UCSD-AML1 (cell line): Measurements from ENCODE around the gene VAV3.

Experiments
- DNase-seq: peaks from one replicate; lab custom pipeline; 2025; ENCODE audit not compliant: unreplicated experiment; lab: John Stamatoyannopoulos, UW

VAV3 gene

DNA sequence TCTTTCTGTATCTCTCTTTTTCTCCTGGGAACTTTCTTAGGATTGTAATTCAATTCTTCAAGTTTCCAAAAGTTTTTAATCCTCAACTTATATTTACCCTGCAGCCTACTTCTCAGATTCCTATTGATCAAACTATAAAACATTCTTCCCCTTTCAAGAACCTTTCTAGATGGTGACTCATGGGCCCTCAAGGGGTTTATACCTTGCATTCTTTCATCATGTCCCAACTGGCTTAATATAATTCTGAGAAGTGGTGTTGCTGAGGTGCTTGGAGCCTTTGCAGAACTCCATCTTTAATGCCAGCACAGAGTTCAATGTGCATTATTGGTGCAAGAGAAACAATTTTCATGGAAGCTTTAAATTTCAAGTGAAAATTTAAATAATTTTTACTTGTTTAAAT, 273.4 kb downstream of the VAV3 start:
- DNase-seq = no peak

DNA sequence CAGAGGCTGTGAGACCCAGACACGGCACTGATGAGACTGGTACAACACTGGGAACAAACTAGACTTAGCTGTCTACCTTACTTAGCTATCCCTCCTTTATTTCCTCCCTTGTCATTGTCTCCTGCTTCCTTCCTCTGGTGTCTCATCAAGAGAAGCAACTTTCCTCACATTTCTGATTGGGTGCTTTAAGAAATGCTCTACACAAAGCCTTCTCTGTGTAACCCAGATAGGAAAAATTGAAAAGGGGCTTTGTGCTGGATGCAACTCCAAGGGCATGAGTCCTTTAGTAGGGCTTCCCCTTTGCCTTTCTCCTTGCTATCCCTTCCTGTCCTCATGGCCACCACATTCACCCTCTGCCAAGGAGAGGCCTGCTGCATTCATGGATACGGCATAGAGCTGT, 274.5 kb downstream of the VAV3 start:
- no peak for DNase-seq

DNA sequence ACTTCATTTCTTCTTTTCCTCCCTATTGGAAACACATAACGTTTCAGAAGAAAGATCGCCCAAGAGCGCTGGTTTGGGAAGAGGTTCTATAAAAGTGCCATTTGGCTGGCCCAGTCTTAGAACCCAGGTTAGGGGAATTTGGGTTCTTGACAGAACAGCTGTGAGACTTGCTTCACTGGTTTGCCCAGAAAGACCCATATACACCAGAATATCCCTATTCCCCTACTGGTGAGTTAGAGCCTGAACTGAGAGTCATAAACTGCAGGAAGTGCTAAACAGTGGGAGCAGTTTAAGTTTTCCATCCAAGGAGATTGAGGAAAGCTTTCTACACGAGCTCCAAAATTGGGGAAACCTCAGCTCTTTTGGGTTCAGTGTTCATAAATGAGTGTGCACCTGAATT, 275.2 kb downstream of the VAV3 start:
- no peak for DNase-seq

DNA sequence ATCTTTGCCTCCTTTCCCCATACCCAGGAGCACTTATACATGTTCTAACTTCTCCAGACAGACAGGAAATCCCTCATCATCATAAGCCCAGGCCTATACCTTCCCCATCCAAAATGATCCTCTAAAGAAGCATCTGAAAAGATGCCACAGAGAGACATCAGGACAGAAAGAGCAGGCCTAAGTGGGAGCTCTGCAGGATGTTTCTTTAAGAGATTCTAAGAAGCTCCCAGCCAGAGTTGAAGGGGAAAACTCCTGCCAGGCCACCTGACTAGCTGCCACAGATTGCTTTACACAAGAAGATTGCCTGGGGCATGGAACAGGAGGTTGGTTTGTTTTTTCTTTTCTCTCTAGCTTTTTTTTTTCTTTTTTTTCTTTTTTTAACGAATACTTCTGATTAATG, 275.8 kb downstream of the VAV3 start:
- DNase-seq = no peak

DNA sequence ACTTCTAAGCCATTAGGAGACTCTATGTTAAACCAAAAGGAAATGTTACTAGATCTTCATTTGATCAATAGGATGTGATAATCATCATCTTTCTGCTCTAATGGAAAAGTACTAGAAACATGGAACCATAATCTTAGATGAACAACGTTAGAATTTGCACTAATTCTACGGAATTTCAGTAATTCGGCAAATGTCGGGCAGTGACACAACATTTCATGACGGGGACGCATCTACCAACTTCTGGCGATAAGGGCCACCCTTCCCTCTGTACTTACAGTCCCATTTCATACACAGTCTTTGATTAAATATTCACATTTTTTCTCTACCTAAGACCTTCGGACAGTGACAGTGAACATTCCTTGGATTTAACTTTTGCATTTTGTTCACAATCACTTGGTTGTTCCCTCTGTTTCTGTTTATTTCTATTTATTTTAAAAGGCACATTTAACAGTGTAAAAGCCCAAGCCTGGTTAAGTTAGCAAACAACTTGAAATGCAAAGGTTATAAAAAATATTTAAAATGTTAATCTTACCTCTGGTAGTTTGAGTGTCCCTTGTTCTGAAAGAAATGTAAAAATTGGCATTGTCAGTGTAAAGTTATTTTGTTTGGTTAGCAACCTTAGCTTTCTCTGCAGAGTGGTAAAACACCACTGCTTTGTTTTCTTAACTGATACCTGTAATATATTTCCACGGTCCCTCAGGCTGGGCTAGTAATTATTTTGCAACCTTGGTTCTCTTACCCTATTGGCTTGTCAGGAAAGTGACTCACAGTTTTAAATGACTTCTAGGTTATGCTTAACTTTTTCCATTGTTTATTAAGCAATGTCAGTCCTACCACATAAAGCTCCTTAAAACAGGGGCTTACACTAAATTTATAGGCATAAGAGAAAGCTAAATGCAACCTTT, 276.9 kb downstream of the VAV3 start:
- DNase-seq = no peak

DNA sequence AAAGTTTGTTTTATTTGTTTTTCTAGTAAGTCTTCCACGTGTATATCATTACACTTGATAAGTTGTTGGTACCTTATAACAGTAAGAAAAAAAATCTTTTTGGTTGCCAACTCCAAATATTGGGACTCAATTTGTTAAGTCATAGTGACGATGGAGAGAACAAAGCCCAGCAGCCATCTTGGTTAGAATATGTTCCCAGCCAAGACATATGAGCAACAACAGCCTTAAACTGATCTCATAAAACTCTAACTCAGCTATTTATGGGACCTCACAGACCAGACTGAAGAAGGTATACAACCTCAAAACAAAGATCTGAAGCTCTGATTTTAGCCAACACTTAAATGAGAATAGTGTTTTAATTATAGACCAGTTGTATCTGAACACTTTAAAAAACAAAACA, 281.3 kb downstream of the VAV3 start:
- no peak for DNase-seq

DNA sequence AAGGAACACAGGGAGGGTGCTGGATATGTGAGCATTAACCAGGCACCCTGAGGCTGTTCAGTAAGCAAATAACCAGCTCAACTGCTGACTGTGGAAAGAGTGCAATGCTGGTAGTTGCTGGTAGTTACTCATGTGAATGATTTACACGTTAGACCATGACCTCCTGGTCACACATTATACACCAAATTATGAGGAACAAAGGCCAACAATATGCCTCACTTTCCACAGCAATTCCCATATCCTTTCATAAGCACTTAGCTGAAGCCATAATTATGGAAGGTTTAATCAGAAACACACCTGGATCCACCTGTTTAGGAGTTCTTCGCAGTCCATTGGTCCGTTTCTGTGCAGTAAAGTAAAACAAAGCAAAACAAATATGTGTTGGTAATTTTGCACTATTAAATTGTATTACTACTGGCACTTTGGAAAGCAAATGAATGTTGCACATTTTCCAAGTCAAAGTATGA, 281.8 kb downstream of the VAV3 start:
- DNase-seq = no peak

DNA sequence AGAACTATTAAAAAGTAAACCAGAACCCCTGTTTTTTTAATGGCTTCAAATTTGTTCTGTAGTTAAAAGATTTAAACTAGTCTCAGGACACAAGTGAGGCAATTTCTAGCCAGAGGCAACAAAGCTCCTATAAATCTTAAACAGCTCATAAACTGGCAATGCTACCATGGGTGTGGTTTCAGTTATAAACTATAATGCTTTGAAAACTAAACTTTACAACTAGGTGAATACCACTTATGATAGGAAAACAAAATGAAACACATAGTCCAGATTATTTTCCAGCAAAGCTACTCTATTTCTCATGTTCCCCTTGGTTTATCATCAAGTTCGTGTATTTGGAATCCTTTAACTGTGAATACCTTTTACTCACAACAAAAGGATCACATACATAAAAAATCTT, 282.5 kb downstream of the VAV3 start:
- DNase-seq = no peak

DNA sequence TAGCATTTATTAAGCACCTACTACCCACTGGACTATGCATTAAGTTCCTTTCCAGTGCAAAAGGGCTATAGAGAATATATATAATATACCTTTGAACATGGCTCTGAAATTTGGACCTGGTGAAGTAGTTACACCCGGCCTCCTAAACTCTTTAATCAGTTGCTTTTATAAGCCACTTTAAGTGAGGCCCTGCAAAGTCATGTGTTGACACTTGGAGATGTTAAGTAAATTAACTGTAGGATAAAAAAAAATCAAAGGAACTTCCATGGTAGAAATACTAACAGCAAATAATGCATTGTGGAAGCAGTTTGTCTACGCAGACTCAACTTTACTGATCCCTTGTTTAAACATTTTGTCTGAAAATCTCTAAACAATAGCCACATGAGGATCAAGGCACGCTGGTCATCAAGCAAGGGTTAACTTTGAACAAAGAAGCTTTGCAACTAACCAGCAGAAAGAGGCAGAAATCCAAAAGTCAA, 283.9 kb downstream of the VAV3 start:
- no peak for DNase-seq

DNA sequence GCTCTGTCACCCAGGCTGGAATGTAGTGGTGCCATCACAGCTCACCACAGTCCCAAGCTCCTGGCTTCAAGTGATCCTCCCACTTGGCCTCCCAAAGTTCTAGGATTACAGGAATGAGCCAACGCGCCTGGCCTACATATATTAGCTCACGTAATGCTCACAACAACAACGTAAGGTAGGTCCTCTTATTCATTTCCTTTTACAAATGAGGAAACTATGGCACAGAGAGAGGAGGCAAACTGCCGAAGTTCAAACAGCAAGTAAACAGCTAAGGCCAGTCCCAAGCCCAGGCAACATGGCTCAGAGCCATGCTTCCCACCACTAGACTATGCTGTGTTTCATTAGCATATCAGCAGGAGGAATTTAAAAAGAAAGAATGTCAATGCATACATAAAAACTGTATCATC, 284.4 kb downstream of the VAV3 start:
- no peak for DNase-seq

DNA sequence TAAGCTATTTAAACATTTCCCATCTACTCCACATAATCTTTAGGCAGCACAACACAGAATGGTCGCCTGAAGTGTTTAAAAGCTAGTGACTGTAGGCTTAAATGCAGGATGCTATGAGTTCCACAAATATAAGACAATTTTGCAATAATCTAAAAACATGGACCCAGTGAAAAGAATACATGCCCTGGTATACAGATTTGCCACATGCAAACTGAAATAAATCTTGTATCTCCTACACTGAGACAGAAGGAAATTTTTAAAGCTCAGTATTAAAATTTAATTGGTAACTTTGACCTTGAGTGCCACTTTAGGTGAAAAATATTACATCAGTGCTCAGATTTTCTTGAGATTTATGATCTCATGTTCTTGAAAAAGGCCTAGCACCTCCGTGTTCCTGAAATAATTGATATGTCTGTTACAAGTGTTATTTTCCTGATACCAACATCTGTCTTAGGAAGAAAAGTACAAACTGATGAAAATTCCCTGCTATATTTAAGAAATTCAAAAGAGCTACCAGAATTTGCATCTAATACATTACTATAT, 285.5 kb downstream of the VAV3 start:
- no peak for DNase-seq

DNA sequence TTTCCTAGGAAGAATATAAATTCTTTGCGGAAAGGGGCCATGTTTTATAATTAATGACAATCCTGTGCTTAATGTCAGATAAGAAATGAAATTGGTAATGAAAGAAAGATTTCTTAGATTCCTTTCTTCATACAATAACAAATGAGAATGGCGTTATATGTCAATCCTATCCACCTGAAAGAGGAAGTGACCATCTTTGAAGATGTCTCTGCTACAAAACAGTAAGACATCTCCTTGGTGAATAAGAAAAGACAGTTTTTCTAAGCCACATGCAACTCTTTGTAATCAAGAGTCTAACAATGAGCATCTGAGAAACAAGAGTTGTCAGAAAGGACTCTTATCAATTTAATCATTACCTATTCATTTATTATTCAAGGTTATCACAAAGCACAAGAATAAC, 286.0 kb downstream of the VAV3 start:
- DNase-seq = no peak

DNA sequence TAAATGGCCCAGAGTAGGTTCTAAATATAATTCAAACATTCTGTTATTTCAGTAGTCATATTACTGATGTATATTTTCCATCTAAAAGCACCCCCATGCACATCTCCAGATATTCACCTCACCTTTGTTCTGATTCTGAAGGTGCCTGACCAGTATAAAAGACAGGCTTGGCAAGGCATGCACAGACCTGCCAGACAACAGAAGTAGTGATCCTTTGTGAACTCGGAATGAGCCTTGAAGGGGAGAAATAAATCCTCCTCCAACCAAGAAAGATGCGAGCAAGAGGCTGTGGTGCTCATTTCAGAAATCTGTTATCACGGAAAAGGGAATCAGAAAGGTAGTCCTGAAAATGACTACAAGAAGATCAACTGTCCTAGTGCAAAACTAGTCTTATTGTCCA, 287.3 kb downstream of the VAV3 start:
- DNase-seq = no peak

DNA sequence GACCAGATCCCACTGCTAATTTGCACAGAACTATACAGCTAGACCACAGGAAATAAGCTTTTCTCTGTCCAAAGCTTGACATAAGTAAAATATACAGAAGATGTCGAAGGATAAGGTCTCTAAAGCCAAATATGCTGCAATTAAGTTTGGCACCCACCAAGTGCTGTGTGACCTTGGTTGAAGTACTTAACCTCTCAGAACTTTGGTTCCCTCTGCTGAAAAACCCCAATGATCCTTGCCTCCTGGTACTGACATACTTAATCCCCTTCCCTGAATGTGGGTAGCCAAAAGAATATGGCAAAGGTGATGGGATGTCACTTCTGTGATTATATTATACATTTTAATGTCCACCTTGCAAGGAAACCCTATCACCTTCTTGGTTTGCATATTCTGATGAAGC, 290.5 kb downstream of the VAV3 start:
- no peak for DNase-seq

DNA sequence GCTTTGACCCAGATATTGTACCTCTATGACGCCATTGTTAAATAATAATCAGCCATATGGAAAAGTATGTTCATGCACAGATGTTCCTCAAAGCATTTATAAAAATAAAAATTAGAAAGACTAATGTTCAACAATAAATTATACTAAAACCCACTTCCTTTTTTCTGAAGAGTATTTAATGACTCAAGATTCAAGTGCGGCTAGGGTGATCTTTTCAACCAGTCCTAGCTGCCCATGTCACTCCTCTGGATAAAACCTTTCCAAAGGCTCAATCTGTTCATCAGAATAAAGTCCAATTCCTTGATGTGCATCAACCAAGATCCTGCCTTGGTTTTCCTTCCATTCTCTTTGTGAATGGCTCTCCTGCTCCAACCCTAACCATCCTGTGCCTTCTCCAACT, 292.0 kb downstream of the VAV3 start:
- no peak for DNase-seq

DNA sequence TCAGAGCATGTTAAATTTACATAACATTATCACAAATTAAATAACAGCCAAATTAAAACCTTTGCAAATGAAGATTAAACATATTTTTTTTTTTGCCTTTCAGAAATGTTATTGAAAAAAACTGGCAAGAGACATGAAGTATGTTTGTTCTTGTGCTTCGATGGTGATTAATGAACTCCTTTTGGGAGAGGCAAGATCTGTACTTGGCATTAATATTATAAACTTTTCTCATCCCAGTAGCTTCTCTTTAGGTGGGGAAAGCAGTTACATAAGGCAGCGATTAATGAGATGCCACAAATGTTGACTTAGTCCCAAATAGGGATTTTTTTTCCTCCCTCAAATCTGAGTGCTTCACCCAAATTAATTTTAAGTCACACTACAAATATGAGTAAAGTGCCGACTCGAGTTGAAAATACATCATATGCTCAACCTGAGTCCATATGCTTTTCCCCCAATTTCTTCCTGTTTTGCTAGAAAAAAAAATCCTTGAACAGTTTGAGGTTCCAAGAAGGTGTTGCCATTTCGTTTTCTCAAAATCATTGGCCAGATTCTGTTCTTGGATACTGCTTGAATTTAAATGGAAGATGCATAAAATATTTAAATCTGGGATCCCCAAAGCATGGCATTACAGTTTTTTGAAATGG, 294.5 kb downstream of the VAV3 start:
- no peak for DNase-seq

DNA sequence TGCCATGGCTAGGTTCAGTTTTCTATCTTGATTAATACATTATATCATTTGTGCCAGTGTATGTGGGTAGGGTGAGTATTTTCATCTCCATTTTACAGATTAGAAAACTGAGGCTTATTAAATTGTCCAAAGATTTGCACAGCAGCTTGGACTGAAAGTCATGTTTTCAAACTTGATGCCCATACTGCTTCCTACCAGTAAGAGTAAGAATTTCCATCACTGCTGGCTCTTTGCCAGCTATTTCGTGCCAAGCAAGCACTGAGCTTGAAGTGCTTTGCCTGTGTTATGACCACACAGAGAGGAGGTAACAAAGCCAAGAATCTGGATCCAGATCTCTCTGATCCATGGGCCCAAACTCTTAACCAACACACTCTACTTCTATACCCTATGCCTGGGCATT, 295.0 kb downstream of the VAV3 start:
- no peak for DNase-seq

DNA sequence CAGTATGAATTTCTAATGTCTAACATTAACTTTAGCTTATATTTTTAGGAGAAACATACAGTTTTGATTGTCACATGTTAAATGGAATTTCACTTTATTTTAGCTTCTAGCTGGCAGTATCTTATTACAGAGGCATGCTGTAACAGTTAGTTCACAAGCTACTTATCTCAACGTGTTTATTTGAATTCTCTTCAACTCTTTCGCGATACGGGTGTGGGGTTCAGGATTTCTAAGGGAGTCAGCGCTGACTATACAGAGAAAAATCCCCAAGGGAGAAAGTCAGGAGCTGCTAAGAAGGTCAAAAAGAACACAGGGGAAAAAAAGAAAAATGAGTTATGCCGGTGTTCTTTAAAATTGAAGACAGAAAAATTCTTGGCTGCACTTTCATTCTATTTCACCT, 296.2 kb downstream of the VAV3 start:
- DNase-seq = no peak

DNA sequence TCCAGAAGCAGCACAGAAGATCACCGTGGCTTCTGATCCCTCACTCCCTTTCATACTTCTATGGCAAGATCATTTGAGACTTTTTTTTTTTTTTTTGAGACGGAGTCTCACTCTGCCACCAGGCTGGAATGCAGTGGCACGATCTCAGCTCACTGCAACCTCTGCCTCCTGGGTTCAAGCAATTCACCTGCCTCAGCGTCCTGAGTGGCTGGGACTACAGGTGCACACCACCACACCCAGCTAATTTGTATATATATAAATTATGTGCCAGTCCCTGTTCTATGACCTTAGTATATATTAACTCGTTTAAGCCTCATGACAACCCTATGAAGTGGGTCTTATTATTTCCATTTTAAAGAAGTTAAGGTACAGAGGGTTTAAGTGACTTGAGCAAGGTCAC, 298.5 kb downstream of the VAV3 start:
- no peak for DNase-seq

DNA sequence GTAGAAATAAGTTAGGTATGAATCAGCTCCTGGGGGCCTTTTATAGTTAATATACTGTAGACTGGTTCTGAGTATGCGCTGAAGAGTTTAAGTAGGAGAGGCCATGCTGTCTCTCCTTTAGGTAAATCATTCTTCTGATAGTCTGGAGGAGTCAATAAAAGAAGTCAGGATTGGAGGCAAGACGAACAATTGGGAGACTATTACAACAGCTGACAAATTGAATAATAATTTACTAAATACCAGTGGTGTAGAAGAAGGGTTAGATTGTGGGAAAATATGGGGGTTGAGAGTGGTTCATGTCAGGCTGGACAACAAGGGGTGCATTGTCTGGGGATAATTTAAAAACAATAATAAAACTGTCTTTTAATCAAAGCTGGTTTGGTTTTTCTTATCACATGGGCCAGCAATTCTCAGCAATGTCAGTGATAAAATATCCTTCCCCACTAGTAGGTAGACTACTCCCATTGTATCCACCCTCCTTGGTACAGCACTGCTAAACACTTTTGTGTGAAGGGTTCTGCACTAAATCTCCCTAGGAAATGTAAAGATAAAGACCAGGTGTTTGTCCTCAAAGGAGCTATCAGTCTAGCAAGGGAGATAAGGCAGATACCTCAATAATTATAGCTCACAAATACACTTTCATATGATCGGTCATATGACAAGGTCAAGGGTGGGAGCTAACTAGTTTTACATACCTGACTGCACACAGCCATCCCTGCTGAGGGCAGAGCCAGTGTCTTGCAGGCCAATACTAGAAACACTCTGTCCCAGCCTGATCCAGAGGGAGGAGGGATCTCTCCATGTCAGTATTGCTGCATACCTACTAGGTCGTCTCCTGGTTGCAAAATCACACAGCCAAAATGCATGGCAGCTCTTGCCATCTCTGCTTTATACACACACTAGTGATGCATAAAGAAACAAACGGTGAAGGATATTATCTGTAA, 299.7 kb downstream of the VAV3 start:
- DNase-seq = no peak

DNA sequence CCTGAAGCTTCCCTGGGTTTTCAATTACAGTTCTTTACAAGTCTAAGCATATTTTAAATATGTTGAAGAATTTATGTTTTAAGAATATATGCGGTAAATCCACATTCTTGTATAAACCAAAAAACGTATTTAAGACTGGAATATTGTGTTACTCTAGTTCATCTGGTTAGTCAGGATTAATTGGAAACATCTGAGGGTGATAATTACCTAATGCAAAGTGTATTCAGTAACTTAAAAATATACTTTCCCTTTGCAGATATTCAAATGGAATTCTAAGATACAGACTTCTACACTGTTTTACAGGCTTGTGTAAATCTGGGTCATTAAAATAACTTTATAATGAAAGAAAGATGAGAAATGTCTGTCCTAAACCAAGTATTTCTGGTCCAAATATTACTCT, 302.0 kb downstream of the VAV3 start:
- DNase-seq = no peak
